HG03571 (cell line): ENCODE measurements around the gene CYFIP1.

Experiments used
- ATAC-seq: cut with Tn5 transposase; IDR thresholded peaks from one replicate; pipeline ENCODE4 v1.9.1; 2021; ENCODE audit not compliant: unreplicated experiment

CYFIP1 gene

GRCh38 chr15:22872936-22873701, 107.0 kb downstream of the CYFIP1 start:
- no peak for ATAC-seq

GRCh38 chr15:22871481-22872086, 108.6 kb downstream of the CYFIP1 start:
- no peak for ATAC-seq

- ATAC-seq: no peak
Observed at GRCh38 chr15:22870865-22871264, 109.3 kb downstream of the CYFIP1 start.

- no peak for ATAC-seq
Observed at GRCh38 chr15:22869856-22870255, 110.3 kb downstream of the CYFIP1 start.

GRCh38 chr15:22868928-22869327, 111.2 kb downstream of the CYFIP1 start:
- no peak for ATAC-seq

GRCh38 chr15:22868495-22868894, 111.7 kb downstream of the CYFIP1 start:
- no peak for ATAC-seq

- no peak for ATAC-seq
Observed at GRCh38 chr15:22867886-22868285, 112.3 kb downstream of the CYFIP1 start.

GRCh38 chr15:22866079-22866478, 114.1 kb downstream of the CYFIP1 start:
- no peak for ATAC-seq

GRCh38 chr15:22863356-22863755, 116.8 kb downstream of the CYFIP1 start:
- ATAC-seq: no peak

- ATAC-seq: no peak
Observed at GRCh38 chr15:22861161-22861560, 119.0 kb downstream of the CYFIP1 start.

GRCh38 chr15:22856659-22857058, 123.5 kb downstream of the CYFIP1 start:
- no peak for ATAC-seq

GRCh38 chr15:22855791-22856190, 124.4 kb downstream of the CYFIP1 start:
- no peak for ATAC-seq

- no peak for ATAC-seq
Observed at GRCh38 chr15:22851513-22851912, 128.7 kb downstream of the CYFIP1 start.

- no peak for ATAC-seq
Observed at GRCh38 chr15:22850055-22850454, 130.1 kb downstream of the CYFIP1 start.

- no peak for ATAC-seq
Observed at GRCh38 chr15:22846073-22846472, 134.1 kb downstream of the CYFIP1 start.

GRCh38 chr15:22845289-22845900, 134.8 kb downstream of the CYFIP1 start:
- no peak for ATAC-seq

- no peak for ATAC-seq
Observed at GRCh38 chr15:22844421-22845288, 135.5 kb downstream of the CYFIP1 start.

GRCh38 chr15:22839046-22839695, 141.0 kb downstream of the CYFIP1 start:
- peak; percentile 0 for ATAC-seq

GRCh38 chr15:22838292-22839042, 141.7 kb downstream of the CYFIP1 start, which contains the start of gene NIPA2:
NIPA2 (plus strand) TSS chr15:22838666; CDS start chr15:22851732, 13,066 bp downstream.
- ATAC-seq: peak; percentile 78

- ATAC-seq: no peak
Observed at GRCh38 chr15:22831473-22831872, 148.7 kb downstream of the CYFIP1 start.
